SU-DHL-6 (cell line): Measurements from ENCODE around the gene TOP2A.

Experiments used
- CTCF ChIP-seq: fragments of 200-600 bp; sonication (generic); IDR thresholded peaks from one replicate; pipeline ENCODE4 v1.5.1; 2017; ENCODE audit warnings: antibody characterized with exemption, mild to moderate bottlenecking, low read length, moderate library complexity; ENCODE audit not compliant: insufficient read depth, poor library complexity, severe bottlenecking
- EZH2phosphoT487 ChIP-seq: fragments of 200-600 bp; sonication (generic), shearing (Covaris generic); conservative IDR thresholded peaks from 2 replicates; pipeline ENCODE4 v1.6.1; 2018; ENCODE audit warnings: mild to moderate bottlenecking, antibody characterized with exemption, low read length, moderate library complexity, mixed read lengths

GRCh38 chr17:40419559-40420331 is 2.0 kb upstream of the TOP2A start:
- TF ChIP-seq CTCF (no peak), EZH2phosphoT487 (no peak)
